ENCODE results near the gene TANGO2.

Gene TANGO2

GRCh38 chr22:20105456-20106204, 84.7 kb downstream of the TANGO2 start:
- no peak for DNase-seq (ENCODE audit: low read depth, low spot score)

DNA sequence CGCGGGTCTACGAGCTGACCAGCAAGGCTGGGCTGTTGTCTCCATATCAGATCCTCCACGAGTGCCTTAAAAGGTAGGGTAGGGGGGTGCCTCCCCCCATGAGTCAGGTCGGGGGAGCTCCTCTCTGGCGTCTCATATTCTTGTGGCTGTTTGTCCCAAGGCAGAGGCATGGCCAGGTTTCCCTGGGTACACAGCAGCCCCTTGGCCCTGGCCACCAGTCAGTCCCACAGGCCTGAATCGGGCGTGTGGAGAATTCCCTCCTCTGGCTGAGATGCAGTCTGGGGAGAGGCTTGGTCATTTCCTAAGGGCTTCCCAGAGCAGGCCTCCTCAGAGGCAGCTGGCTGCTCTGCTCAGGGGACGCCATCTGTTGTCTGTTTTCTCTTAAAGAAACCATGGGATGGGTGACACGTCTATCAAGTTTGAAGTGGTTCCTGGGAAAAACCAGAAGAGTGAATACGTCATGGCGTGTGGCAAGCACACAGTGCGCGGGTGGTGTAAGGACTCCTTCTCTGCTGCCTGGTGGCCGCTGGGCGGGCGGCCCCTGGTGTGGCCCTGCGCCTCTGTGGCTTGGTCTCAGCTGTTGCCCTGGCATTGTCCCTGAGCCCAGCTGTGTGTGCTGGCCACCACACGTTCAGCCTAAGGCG, 85.4 kb downstream of the TANGO2 start:
- DNase-seq (ENCODE audit: low read depth, low spot score) = no peak

- DNase-seq (ENCODE audit: low read depth, low spot score) = no peak
Observed at GRCh38 chr22:20106849-20107237, 85.9 kb downstream of the TANGO2 start.

GRCh38 chr22:20107471-20107901, 86.6 kb downstream of the TANGO2 start:
- no peak for DNase-seq (ENCODE audit: low read depth, low spot score)

DNA sequence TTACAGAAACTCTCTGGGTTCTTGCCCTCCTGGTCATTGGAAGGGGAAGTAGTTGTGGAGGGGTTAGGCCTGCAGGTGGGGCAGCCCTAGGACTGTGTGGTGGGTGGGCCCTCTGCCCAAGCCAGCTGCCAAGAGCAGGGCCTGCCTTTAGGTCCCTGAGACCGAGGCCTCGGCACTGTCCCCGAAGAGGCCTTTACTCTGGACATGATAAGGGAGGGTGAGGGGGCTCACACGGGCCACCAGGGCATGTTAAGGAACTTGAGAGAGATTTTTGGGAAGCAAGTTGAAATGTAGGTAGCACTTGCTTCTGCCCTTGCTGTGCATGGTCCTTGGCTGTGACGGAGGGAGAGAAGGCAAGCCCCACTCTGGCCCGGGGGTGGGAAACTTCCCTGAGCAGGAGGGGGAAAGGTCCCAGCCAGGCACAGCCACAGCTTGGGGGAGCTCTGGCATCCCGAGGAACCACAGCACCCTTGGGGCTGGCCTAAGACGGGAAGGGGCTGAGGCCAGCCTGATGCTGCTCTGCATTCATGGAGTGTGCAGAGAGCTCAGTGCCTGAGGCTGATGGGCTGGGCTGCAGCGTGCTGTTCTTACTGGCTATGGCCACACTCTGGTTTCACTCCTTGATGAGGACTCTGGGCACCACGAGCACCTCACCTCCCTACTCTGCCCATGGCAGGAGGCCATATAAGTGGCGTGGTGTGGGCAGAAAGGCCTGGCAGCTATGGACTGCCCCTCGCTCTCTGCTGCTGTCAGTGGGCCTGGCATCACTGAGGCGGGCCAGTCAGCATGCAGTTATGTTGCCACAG, 87.2 kb downstream of the TANGO2 start:
- no peak for DNase-seq (ENCODE audit: low read depth, low spot score)

DNA sequence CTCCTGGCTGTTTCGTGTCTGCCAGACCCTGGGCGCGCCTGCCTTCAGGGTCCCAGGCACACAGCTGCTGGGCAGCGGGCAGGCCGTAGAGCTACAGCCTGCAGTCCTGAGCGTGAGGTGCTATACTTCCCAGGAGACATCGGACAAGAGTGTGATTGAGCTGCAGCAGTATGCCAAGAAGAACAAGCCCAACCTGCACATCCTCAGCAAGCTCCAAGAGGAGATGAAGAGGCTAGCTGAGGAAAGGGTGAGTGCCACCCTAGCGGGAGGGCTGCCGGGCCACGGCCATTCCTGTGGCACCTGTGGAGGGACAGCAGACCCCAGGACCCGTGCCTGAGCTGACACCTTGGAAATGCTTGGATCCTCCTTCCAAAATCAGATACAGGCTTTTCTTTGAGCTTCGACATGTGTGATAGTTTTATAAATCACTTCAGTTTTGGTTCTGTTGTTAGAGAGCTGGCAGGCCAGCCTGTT, 87.9 kb downstream of the TANGO2 start:
- DNase-seq (ENCODE audit: low read depth, low spot score) = no peak

DNA sequence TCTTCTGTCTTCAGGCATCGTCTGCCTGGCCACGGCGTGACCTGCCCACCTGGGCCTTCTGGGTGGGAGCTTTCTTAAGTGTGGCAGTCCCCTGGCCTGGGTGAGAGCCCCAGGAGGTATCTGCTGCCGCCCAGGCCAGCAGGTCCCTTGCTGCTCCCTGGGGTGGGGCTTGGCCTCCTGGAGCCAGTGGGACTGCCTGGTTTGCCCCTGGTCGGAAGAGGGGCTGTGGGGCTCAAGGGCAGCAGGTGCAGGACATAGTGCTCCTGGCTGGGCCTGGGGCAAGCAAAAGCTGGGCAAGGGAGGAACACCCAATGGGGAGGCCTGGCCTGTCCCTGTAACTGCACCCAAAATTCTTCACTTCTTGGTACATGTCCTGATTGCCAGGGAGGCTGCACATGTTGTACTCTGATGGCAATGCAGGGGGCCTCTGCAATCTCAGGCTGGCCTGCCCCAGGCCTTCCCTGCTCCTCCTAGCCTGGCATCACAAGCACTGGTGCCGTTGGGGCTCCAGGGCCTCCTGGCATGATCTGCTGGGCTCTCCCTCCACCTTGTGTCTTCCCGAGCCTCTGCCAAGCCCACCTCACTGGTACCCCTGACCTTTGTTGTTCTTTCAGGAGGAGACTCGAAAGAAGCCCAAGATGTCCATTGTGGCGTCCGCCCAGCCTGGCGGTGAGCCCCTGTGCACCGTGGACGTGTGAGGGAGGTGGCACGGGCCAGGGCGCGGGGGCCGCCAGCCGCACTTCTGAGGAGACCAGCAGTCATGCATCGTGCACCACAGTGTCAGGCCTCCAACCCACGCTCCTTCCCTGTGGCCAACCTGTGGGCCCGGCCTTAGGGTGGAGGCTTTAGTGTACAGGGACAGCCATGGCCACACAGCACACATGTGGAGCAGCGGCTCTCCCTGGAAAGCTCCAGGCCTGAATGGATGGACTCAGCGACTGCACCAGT, 88.8 kb downstream of the TANGO2 start:
- DNase-seq (ENCODE audit: low read depth, low spot score) = no peak

- DNase-seq (ENCODE audit: low read depth, low spot score) = no peak
Observed at GRCh38 chr22:20110359-20110985, 89.6 kb downstream of the TANGO2 start.

DNA sequence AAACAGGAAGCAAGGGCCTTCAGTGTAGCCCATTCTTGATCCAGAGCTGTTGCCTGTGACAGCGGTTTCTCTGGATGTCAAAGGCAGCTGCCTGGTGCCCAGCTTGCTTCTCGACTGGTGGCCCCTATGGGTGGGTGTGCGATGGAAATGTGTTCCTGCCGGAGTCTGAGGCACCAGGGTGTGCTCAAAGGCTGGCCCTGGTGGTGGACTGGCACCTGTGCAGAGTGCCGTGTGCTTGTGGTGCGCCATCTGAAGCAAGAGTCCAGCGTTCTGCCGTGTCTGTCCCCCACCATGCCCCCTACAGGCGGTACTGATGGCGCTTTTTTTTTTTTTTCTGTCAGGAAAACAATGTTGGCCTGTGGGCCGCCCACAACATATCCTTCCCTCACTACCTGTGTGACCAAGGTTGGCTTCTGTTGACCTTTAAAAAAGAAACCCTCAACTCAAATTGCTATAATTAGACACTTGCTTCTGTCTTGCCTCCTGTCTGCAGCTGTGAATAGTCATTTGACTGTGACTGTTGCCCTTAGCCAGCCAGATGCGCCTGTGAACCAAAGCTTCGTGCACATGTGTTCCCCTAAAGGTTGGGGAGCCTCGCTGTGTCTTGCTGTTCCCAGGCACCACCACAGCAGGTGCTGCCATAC, 90.3 kb downstream of the TANGO2 start:
- DNase-seq (ENCODE audit: low read depth, low spot score) = no peak

DNA sequence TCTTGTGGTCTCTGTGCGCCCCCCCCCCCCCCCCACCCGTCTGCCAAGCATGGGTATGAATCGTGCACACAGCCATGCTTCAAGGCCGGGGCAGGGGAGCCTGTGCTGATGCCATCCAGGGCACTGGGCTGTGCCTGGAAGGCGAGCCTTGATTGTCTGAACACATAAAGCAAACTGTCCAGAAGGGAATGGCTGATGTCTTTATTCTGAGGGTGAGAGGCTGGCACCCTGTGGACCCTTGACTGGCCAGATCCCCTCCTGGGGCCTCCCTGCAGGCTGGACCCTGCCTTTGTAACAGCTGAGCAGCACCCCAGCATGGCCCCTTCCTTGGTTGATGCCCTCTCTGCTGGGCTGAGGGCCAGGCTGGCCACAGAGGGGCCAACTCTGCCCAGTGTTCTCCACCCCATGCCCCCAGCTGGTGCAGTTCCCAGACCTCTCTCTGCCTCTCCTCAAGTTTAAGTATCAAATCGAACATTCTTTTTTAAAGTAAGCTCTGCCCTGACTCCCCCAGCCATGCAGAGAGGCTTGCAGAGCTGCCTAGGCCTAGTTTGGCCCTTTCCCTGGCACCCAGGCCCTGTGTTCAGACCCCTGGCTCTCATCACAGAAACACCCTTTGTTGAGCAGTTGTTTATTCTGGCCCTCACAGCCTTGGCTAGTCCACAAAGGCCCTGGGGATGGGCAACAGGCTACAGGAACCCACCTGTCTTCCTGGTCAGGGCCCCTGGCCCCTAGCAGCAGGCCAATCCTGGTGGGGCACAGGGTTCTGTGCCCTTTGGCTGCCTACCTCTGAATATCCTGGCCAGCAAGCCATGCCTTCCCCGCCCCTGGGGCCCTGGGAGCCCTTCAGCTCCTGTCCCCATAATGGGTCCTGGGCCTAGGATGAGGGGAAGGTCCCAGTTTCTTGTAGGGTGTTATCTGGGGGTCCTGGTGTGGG, 91.0 kb downstream of the TANGO2 start:
- no peak for DNase-seq (ENCODE audit: low read depth, low spot score)

GRCh38 chr22:20112623-20113511, 92.0 kb downstream of the TANGO2 start:
- no peak for DNase-seq (ENCODE audit: low read depth, low spot score)

DNA sequence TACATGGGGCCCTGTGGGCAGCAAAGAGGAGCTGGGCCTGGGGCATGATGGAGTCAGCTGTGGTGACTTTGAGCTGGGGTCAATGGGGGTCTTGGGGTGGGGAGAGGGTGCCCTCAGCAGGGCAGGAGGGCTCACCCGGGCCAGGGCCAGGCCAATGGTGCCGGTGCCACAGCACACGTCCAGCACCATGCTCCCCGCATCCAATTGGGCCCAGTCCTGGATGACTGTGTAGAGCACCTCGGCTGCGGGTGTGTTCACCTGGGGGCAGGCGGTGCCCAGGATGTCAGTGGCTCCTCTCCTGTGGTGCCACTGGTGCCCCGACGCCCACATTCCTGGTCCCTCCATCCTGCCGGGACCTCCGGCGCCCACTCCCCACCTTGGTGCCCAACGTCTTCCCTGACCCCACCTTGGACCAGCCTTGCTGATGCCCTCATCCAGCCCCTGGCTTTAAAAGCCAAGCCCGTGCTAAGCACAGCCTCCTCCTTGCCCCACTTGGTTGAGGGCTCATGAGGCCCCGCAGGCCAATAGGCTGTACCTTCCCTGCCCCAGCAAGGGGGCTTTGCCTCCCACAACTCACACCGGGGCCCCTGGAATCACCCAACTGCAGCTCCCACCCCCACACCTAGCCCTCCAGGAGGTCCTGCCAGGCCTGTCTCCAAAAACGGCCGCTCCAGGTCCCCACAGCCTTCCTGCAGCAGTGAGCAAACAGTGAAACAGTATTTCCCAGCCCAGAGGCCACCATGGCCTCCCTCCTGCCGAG, 92.8 kb downstream of the TANGO2 start:
- no peak for DNase-seq (ENCODE audit: low read depth, low spot score)

DNA sequence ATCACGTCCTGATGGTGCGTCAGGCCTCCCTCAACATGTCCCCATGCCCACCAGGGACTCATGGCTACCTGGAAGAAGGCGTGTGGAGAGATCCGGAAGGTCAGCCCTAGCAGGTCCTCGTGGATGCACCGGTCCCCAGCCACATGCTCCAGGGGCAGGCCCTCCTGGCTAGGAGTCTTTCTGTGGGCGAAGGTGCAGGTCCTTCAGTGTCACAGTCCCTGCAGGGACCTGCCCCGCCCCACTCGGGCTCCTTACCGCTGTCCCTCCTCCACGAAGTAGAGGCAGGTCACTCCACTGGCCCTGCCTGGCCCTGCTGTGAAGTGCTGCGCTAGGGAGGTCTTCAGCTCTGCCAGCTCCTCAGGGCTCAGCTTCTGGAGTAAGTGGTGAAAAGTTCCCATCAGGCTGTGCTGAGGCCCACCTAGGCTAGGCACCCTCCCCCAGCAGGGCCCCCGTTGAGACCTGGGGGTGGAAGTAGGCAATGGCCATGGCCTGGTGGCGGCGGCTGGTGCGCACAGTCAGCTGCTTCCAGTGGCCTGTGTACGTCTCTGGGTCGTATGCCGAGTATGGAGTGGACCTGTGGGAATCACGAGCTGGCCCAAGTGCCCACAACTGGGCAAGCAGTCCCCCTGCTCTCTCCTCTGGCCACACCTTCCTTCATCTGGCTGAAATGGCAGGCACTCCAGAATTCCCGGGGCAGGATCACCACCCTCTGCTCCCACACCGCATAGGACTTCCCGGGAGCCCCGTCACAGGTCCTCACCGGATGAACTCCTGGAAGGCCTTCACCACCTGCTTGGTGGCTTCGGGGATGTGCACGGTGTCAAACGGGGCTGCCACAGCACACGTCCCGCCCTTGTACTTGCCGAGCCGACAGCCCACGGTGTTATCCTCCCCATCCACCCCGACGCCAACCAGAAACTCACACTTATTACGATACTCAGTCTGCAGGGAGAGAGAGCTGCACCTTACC, 93.9 kb downstream of the TANGO2 start:
- DNase-seq (ENCODE audit: low read depth, low spot score) = no peak

- DNase-seq (ENCODE audit: low read depth, low spot score) = no peak
Observed at GRCh38 chr22:20115691-20116375, 94.9 kb downstream of the TANGO2 start, which contains the start of gene RANBP1. TSS of gene RANBP1 (plus strand) at chr22:20116104. CDS start at chr22:20116185, 81 bp downstream.

GRCh38 chr22:20116376-20116950, 95.6 kb downstream of the TANGO2 start:
- no peak for DNase-seq (ENCODE audit: low read depth, low spot score)

All from activated CD4-positive, CD25-positive, alpha-beta regulatory T cell treated with anti-CD3 and anti-CD28 coated beads, Interleukin-2, amount 50 U/mL, for 16 hours (primary cell).